ENCODE results near the gene KCNIP4. TPM values are rescaled to one million over a fixed set of nuclear protein-coding genes. Genes with fewer than 3 reads are reported as not detected.

KCNIP4 gene
- total RNA-seq, 4 donors from 2014 or later = 1.3 to 11.1 TPM; not detected in 2

DNA sequence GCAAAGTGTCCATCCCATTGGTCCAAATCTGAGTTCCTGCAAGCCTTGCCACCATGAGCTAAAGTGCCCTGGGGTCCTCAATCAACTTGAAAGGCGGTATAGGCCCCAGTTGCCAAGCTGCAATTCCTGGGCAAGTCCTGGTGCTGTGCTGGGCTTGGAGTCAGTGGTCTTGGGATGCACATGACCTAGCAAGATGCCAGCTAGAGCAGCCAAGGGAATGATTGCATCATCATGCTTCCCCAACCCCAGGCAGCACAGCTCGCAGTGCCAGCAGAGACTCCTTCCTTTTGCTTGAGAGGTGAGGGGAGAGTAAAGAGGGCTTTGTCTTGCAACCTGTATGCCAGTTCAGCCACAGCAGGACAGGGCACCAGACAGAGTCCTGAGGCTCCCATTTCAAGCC is 50.5 kb downstream of the KCNIP4 start:
- H3K27ac ChIP-seq = peak overlapping the region in 1 of 2 donors; percentile 30
- no peaks in the 10 kb centered on the region for H3K9me3 ChIP-seq
- DNase-seq = no peak
- no peaks in the 10 kb centered on the region for H3K4me1 ChIP-seq
- H3K27me3 ChIP-seq = no peaks in the 10 kb centered on the region
- no peaks in the 10 kb centered on the region for H3K36me3 ChIP-seq
- TF ChIP-seq, protein P1, sequence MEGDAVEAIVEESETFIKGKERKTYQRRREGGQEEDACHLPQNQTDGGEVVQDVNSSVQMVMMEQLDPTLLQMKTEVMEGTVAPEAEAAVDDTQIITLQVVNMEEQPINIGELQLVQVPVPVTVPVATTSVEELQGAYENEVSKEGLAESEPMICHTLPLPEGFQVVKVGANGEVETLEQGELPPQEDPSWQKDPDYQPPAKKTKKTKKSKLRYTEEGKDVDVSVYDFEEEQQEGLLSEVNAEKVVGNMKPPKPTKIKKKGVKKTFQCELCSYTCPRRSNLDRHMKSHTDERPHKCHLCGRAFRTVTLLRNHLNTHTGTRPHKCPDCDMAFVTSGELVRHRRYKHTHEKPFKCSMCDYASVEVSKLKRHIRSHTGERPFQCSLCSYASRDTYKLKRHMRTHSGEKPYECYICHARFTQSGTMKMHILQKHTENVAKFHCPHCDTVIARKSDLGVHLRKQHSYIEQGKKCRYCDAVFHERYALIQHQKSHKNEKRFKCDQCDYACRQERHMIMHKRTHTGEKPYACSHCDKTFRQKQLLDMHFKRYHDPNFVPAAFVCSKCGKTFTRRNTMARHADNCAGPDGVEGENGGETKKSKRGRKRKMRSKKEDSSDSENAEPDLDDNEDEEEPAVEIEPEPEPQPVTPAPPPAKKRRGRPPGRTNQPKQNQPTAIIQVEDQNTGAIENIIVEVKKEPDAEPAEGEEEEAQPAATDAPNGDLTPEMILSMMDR (IDR thresholded peaks at IDR 0.05) = no peak
- no peak for TF ChIP-seq POLR2A (IDR thresholded peaks at IDR 0.05)
- intact Hi-C loops (cut with DNase I; ENCODE audit: low total_unique reads) = no loop called here
- no peak overlapping the region for H3K4me3 ChIP-seq

DNA sequence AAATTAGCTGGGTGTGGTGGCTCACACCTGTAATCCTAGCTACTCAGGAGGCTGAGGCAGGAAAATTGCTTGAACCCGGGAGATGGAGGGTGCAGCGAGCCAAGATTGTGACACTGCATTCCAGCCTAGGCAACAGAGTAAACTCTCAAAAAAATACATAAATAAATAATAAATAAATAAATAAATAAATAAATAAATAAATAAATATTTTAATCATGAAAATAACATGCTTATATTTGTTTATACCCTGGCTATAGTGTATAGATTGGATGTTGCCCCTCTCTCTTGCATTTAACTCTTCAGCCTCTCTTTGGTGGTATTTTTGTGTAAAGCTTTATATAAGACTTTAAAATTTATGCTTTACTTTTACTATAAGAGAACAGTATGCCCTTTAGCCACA is 51.8 kb downstream of the KCNIP4 start:
- Histone ChIP-seq H3K27ac (no peak overlapping the region), H3K9me3 (no peaks in the 10 kb centered on the region), H3K27me3 (no peaks in the 10 kb centered on the region), H3K36me3 (no peaks in the 10 kb centered on the region), H3K4me3 (no peak overlapping the region), H3K4me1 (no peaks in the 10 kb centered on the region)
- no peak for DNase-seq
- intact Hi-C loops (cut with DNase I; ENCODE audit: low total_unique reads) = no loop called here
- TF ChIP-seq, protein P1 (IDR thresholded peaks at IDR 0.05) = no peak
- no peak for TF ChIP-seq POLR2A (IDR thresholded peaks at IDR 0.05)

DNA sequence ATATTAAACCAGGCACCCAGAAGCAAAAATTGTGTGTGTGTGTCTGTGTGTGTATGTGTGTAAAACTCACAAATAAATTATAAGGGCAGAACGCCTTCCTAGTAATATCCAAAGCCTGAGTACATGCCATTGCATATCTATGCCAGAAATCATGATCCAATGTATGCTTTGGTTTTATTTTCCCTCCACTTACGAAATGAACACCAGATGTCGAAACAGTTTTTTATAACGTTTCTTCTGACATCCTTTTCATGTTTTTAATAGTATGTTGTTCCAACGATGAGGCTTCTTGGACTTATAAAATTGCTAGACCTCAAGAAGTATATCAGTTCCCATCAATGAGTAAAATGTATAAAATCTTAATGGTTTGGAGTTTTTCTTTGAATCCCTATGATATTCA is 55.4 kb downstream of the KCNIP4 start:
- H3K4me3 ChIP-seq = no peak overlapping the region
- no peaks in the 10 kb centered on the region for H3K4me1 ChIP-seq
- no peaks in the 10 kb centered on the region for H3K36me3 ChIP-seq
- H3K27me3 ChIP-seq = no peaks in the 10 kb centered on the region
- H3K9me3 ChIP-seq = no peaks in the 10 kb centered on the region
- TF ChIP-seq, protein P1 (IDR thresholded peaks at IDR 0.05) = no peak
- TF ChIP-seq POLR2A (IDR thresholded peaks at IDR 0.05) = no peak
- peak overlapping the region in 1 of 2 donors; percentile 1 for H3K27ac ChIP-seq
- no peak for DNase-seq
- intact Hi-C loops (cut with DNase I; ENCODE audit: low total_unique reads) = no loop called here

DNA sequence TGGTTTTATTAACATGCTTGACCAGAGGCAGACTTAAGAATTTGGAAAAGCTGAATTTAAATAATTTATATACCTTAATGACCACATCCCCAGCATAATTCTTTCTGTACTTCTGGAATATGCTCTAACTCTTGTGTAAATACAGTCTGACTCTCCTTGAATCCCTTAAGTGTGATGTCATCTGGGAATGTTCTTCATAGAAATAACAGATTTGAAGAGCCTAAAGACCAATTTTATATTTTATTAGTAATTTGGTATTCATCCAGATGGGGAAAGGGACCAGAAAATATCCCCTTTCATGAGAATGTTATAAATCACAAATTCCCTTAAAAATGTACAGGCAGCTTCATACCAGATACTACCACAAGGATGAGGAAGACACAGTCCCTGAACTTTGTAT is 58.3 kb downstream of the KCNIP4 start:
- Histone ChIP-seq H3K27me3 (no peaks in the 10 kb centered on the region), H3K36me3 (no peaks in the 10 kb centered on the region), H3K27ac (no peak overlapping the region), H3K9me3 (no peaks in the 10 kb centered on the region), H3K4me1 (no peaks in the 10 kb centered on the region), H3K4me3 (no peak overlapping the region)
- intact Hi-C loops (cut with DNase I; ENCODE audit: low total_unique reads) = no loop called here
- TF ChIP-seq POLR2A (IDR thresholded peaks at IDR 0.05) = no peak
- TF ChIP-seq, protein P1 (IDR thresholded peaks at IDR 0.05) = no peak
- no peak for DNase-seq

DNA sequence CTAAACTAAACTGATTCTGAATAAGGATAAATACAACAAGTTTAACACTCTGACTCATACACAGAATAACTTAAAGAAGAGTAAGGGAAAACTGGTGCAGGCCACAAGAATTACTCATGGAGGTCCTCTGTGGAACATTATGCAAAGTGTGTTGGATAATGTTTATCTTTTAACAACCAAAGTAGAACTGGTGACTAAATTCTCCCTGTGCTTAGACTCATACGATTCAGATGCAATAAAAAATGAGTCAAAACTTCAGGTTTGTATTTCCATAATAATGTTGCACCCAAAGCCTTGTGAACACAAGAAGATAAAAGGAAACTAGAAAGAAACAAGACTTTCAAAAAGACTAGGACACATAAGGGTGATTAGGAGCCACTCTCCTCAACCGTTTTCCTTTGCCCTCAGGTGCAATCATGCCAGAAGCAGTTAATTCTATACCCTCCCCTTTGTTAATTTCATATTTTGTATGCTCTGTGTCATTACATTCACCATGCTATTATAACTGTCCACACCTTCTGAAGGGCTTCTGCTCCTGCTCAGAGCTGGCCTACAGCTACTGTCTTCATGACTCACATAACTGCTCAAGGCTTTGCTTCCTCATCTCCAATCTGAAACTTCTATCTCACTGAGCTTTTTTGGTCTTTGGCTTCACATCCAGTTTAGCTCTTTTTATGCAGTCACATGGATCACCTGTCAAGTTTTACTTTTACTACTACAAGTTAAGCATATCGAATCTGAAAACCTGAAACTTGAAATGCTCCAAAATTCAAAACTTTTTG is 60.2 kb downstream of the KCNIP4 start:
- no peak for DNase-seq

More for the DNA sequence above, 60.2 kb downstream of the KCNIP4 start:
- TF ChIP-seq, protein P1 (IDR thresholded peaks at IDR 0.05) = no peak
- no peak for TF ChIP-seq POLR2A (IDR thresholded peaks at IDR 0.05)
- Histone ChIP-seq H3K27ac (no peak overlapping the region), H3K9me3 (no peaks in the 10 kb centered on the region), H3K4me1 (no peaks in the 10 kb centered on the region), H3K27me3 (no peaks in the 10 kb centered on the region), H3K4me3 (no peak overlapping the region), H3K36me3 (no peaks in the 10 kb centered on the region)
- intact Hi-C loops (cut with DNase I; ENCODE audit: low total_unique reads) = no loop called here
